Testis (tissue), 3 donors: Measurements from ENCODE around the gene TMEM174. TPM values are rescaled to one million over a fixed set of nuclear protein-coding genes. Genes with fewer than 3 reads are reported as not detected.
"Not testable (repeated sequence)": the region's sequence is repeated elsewhere in the genome, so short reads cannot be mapped to it uniquely, and the experiment has no call there.

ENCODE experiments used
- DNase-seq: peaks from one replicate; pipeline ENCODE4 v3.0.0-alpha.2; 2019
- H3K27ac ChIP-seq, 2 donors: fragments of 200-600 bp; sonication (generic); one replicate each; pipeline ENCODE4 v1.5.1; 2019
- H3K27me3 ChIP-seq: fragments of 200-600 bp; sonication (generic); one replicate; pipeline ENCODE4 v1.5.1; 2019
- H3K36me3 ChIP-seq: fragments of 200-600 bp; sonication (generic); one replicate; pipeline ENCODE4 v1.5.1; 2017; ENCODE audit warnings: low read depth; ENCODE audit errors: missing control alignments
- H3K4me1 ChIP-seq: fragments of 200-600 bp; sonication (generic); one replicate; pipeline ENCODE4 v1.5.1; 2019
- H3K4me3 ChIP-seq, 2 donors: fragments of 200-600 bp; sonication (generic); one replicate each; pipeline ENCODE4 v1.5.1; 2017 to 2019
- H3K9me3 ChIP-seq: fragments of 200-600 bp; sonication (generic); one replicate; pipeline ENCODE4 v1.5.1; 2017
- POLR2A ChIP-seq: fragments of 450-650 bp; IDR thresholded peaks from one replicate; pipeline ENCODE4 v1.6.1; 2017; ENCODE audit warnings: antibody characterized with exemption, mild to moderate bottlenecking, moderate library complexity
- WGBS, 2 donors: methylation state at CpG; one replicate each; pipeline ENCODE4 v1.1.5; 2018; 5-methylcytosine and 5-hydroxymethylcytosine counted together
- intact Hi-C: fragments of 100-400 bp; cut with DNase I; formaldehyde crosslinking; loops from one replicate; pipeline ENCODE4 v1.15.1; 2023; ENCODE audit warnings: low total_unique reads
- polyA plus RNA-seq: library from polyadenylated mRNA; stranded (reverse); fragments of 350-450 nt; fragmentation: Illumina TruSeq; extraction: RNeasy Lipid Tissue Mini Kit (QIAGEN cat#74804); gene quantifications from one replicate; pipeline ENCODE4 v1.2.3, GENCODE V29; 2014; ENCODE audit warnings: low read depth, low replicate concordance; ENCODE audit not compliant: insufficient read depth
- total RNA-seq, 2 donors: library from RNA; depleted of rRNA; stranded (reverse); fragments of >200 nt; gene quantifications; one replicate each; pipeline ENCODE4 v1.2.3, GENCODE V29; 2016
- TF ChIP-seq, protein P1 (sequence below), 3 experiments: fragments of 450-650 bp in 2 of 3; fragments of 200-600 bp in 1 of 3; sonication (generic) in 1 of 3; IDR thresholded peaks; one replicate each; pipeline ENCODE4 v1.5.1; 2016 to 2019; ENCODE audit warnings: antibody characterized with exemption in 3 of 3, mild to moderate bottlenecking in 2 of 3, moderate library complexity in 1 of 3

Gene TMEM174
- total and polyA plus RNA-seq, 3 donors from 2014 or later, result not detected

DNA sequence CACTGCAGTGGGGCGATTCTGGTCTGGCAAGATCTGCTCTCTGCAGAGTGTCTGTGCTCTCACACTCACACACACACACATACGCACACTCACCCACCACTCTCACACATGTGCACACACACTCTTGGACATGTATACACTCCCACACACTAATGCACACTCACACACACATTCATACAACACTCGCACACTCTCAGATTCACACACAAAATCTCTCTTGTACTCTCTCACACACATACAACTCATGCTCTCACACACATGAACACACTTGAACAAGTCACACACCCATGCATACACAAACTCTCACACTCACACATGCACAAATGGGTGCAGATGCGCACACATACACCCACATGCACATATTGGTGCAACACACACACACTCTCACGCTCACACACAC is 31.7 kb downstream of the TMEM174 start:
- Histone ChIP-seq H3K4me3 (no peak overlapping the region), H3K9me3 (no peaks in the 10 kb centered on the region), H3K4me1 (peaks cover 8% of the 10 kb centered on the region), H3K27ac (no peak overlapping the region), H3K36me3 (no peaks in the 10 kb centered on the region), H3K27me3 (no peaks in the 10 kb centered on the region)
- intact Hi-C loops, result no loop called here
- no peak for DNase-seq
- 93 to 96% methylated on average over 5 of the region's 5 CpGs for WGBS, 2 donors
- TF ChIP-seq POLR2A, result no peak
- TF ChIP-seq, protein P1, sequence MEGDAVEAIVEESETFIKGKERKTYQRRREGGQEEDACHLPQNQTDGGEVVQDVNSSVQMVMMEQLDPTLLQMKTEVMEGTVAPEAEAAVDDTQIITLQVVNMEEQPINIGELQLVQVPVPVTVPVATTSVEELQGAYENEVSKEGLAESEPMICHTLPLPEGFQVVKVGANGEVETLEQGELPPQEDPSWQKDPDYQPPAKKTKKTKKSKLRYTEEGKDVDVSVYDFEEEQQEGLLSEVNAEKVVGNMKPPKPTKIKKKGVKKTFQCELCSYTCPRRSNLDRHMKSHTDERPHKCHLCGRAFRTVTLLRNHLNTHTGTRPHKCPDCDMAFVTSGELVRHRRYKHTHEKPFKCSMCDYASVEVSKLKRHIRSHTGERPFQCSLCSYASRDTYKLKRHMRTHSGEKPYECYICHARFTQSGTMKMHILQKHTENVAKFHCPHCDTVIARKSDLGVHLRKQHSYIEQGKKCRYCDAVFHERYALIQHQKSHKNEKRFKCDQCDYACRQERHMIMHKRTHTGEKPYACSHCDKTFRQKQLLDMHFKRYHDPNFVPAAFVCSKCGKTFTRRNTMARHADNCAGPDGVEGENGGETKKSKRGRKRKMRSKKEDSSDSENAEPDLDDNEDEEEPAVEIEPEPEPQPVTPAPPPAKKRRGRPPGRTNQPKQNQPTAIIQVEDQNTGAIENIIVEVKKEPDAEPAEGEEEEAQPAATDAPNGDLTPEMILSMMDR (IDR thresholded peaks at IDR 0.05), result no peak

DNA sequence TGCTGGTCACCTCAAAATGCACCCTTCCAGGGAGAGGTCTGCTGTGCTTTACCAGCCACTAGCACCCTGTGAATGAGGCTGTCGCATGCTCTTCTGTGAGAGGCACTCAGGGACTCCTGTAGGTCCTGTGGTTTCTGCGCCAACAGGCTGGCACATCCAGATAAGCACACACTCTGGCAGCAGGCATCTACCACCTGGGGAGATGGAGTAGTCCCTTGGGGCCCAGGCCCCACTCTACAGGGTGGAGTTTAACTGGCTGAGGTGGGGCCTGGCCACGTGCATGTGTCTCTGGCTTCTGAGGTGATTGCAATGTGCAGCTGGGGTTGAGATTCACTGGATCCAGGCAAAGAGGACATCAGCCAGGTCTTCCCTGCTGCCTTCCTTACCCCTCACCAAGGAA is 32.3 kb downstream of the TMEM174 start:
- H3K27ac ChIP-seq, result no peak overlapping the region
- H3K27me3 ChIP-seq, result no peaks in the 10 kb centered on the region
- no peaks in the 10 kb centered on the region for H3K36me3 ChIP-seq
- no peak for DNase-seq
- peaks cover 8% of the 10 kb centered on the region for H3K4me1 ChIP-seq
- WGBS, 2 donors, result 88 to 100% methylated on average over 2 to 3 of the region's 3 CpGs
- H3K4me3 ChIP-seq, result no peak overlapping the region
- no peak for TF ChIP-seq POLR2A
- TF ChIP-seq, protein P1 (IDR thresholded peaks at IDR 0.05), result no peak
- intact Hi-C loops, result no loop called here
- no peaks in the 10 kb centered on the region for H3K9me3 ChIP-seq

DNA sequence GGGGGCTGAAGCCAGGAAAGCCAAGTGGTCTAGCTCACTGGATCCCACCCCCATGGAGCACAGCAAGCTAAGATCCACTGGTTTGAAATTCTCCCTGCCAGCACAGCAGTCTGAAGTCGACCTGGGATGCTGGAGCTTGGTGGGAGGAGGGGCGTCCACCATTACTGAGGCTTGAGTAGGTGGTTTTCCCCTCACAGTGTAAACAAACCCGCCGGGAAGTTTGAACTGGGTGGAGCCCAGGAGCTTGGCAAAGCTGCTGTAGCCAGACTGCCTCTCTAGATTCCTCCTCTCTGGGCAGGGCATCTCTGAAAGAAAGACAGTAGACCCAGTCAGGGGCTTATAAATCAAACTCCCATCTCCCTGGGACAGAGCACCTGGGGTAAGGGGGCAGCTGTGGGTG is 34.2 kb downstream of the TMEM174 start:
- H3K9me3 ChIP-seq, DNase-seq, H3K27me3 ChIP-seq, intact Hi-C loops, H3K27ac ChIP-seq, H3K4me3 ChIP-seq, H3K4me1 ChIP-seq, H3K36me3 ChIP-seq: not testable (repeated sequence)
- 60 to 71% methylated on average over 4 of the region's 4 CpGs for WGBS, 2 donors

DNA sequence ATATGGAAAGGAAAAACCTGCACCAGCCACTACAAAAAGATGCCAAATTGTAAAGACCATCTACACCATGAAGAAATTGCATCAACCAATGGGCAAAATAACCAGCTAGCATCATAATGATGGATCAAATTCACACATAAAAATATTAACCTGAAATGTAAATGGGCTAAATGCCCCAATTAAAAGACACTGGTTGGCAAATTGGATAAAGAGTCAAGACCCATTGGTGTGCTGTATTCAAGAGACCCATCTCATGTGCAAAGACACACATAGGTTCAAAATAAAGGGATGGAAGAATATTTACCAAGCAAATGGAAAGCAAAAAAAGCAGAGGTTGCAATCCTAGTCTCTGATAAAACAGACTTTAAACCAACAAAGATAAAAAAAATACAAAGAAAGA is 36.1 kb downstream of the TMEM174 start:
- H3K9me3 ChIP-seq, H3K27me3 ChIP-seq, intact Hi-C loops, H3K36me3 ChIP-seq, H3K4me1 ChIP-seq, H3K4me3 ChIP-seq, DNase-seq, H3K27ac ChIP-seq: not testable (repeated sequence)

DNA sequence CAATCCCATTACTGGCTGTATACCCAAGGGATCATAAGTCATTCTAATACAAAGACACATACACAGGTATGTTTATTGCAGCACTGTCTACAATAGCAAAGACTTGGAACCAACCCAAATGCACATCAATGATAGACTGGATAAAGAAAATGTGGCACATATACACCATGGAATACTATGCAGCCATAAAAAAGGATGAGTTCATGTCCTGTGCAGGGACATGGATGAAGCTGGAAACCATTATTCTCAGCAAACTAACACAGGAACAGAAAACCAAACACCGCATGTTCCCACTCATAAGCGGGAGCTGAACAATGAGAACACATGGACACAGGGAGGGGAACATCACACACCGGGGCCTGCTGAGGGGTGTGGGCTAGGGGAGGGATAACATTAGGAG is 39.7 kb downstream of the TMEM174 start:
- H3K27me3 ChIP-seq, intact Hi-C loops, H3K9me3 ChIP-seq, H3K4me3 ChIP-seq, H3K27ac ChIP-seq, DNase-seq, H3K36me3 ChIP-seq, H3K4me1 ChIP-seq: not testable (repeated sequence)
- 90 to 93% methylated on average over 3 of the region's 3 CpGs for WGBS, 2 donors

DNA sequence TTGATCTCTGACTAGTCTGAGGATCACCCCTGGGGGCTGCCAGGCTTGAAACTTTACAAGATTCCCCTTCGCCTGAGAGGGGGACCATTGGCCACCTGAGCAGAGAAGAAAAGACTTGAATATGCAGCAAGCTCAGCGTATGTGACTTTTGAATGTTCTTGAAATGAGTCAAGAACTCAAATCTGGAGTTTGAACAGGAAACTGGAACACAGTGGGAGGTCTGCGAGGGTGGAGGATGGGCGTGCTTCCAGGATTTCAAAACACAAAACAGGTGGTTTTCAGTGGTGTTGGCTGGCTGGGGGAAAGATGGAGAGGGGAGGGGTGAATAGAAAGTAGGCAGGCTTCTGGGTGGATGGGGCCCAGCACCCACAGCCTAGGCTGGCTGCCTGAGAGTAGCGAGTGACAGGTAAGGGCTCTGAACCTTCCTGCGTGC is 40.6 kb downstream of the TMEM174 start:
- 56 to 61% methylated on average over 6 of the region's 6 CpGs for WGBS, 2 donors
- DNase-seq, result no peak
- no peaks in the 10 kb centered on the region for H3K9me3 ChIP-seq
- no peaks in the 10 kb centered on the region for H3K36me3 ChIP-seq
- no peaks in the 10 kb centered on the region for H3K27me3 ChIP-seq
- no peak overlapping the region for H3K4me3 ChIP-seq
- no peak overlapping the region for H3K27ac ChIP-seq
- H3K4me1 ChIP-seq, result no peaks in the 10 kb centered on the region
- TF ChIP-seq POLR2A, result no peak
- TF ChIP-seq, protein P1 (IDR thresholded peaks at IDR 0.05), result no peak
- intact Hi-C loops, result no loop called here
